ENCODE data around the gene LRTM2. TPM values are rescaled to one million over a fixed set of nuclear protein-coding genes. Genes with fewer than 3 reads are reported as not detected.

Gene LRTM2
- total and polyA plus RNA-seq, 9 of the 15 experiments (the other 6 are each of a cell fraction or from before 2014, with no cell fraction given) = 0.09 TPM; not detected in 8

- intact Hi-C loops (cut with micrococcal nuclease) (no loop called here), in situ Hi-C loops (cut with MboI) (no loop called here)
- Histone ChIP-seq H2AFZ (ENCODE audit: low read depth, low read length) (no peak overlapping the region), H3K36me3 (ENCODE audit: control insufficient read depth, insufficient read depth, low read length) (no peaks in the 10 kb centered on the region), H3K27me3 (ENCODE audit: control insufficient read depth in 2 of 2, insufficient read depth in 2 of 2, low read length in 2 of 2) (peaks cover 5 to 32% of the 10 kb centered on the region in 2 experiments; a peak in 3 of 5 replicates), H3K27ac (ENCODE audit: extremely low read depth, low read depth, low read length) (no peak overlapping the region), H3K9me3 (replicated peaks; ENCODE audit: control insufficient read depth, insufficient read depth, low read depth, low read length) (no peaks in the 10 kb centered on the region), H3K4me1 (replicated peaks in 1 of 2; ENCODE audit: control insufficient read depth in 2 of 2, insufficient read depth in 2 of 2, low read length in 2 of 2) (no peaks in the 10 kb centered on the region), H3K9me1 (ENCODE audit: control insufficient read depth, insufficient read depth, low read length) (no peaks in the 10 kb centered on the region), H3K4me2 (ENCODE audit: insufficient read depth, low read length) (no peak overlapping the region), H3K9ac (ENCODE audit: insufficient read depth in 1 of 2, low read depth in 2 of 2, low read length in 2 of 2) (no peak overlapping the region), H3K79me2 (ENCODE audit: control insufficient read depth, insufficient read depth, low read length) (no peaks in the 10 kb centered on the region), H3K4me3 (no peak overlapping the region), H4K20me1 (replicated peaks; ENCODE audit: control insufficient read depth, insufficient read depth, low read length) (no peaks in the 10 kb centered on the region)
- CTCF ChIA-PET (ENCODE audit: low intra/inter-chr PET ratio) = no interaction called here
- no peak for TF ChIP-seq CREM (IDR thresholded peaks at IDR 0.05; ENCODE audit: low read depth)
- no peak for TF ChIP-seq ELF1 (tag; IDR thresholded peaks at IDR 0.05)
- TF ChIP-seq, protein P1, sequence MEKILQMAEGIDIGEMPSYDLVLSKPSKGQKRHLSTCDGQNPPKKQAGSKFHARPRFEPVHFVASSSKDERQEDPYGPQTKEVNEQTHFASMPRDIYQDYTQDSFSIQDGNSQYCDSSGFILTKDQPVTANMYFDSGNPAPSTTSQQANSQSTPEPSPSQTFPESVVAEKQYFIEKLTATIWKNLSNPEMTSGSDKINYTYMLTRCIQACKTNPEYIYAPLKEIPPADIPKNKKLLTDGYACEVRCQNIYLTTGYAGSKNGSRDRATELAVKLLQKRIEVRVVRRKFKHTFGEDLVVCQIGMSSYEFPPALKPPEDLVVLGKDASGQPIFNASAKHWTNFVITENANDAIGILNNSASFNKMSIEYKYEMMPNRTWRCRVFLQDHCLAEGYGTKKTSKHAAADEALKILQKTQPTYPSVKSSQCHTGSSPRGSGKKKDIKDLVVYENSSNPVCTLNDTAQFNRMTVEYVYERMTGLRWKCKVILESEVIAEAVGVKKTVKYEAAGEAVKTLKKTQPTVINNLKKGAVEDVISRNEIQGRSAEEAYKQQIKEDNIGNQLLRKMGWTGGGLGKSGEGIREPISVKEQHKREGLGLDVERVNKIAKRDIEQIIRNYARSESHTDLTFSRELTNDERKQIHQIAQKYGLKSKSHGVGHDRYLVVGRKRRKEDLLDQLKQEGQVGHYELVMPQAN (IDR thresholded peaks at IDR 0.05; ENCODE audit: borderline replicate concordance) = no peak
- TF ChIP-seq FOXP1 (CRISPR knock-in tag; IDR thresholded peaks at IDR 0.05) = no peak
- TF ChIP-seq ZNF347 (CRISPR knock-in tag; IDR thresholded peaks at IDR 0.05; ENCODE audit: low read depth) = no peak
- TF ChIP-seq MAFG (tag; conservative IDR thresholded peaks at IDR 0.05) = no peak
- FAIRE-seq (no peak), ATAC-seq (no peak), DNase-seq (ENCODE audit: extremely low read depth in 1 of 4, low spot score in 3 of 4) (no peak)
- BruUV-seq (replicated peaks) = no TSS peak
- WGBS (ENCODE audit: insufficient coverage, low coverage, missing lambda C conversion rate) = 66% methylated on average over 17 of the region's 27 CpGs
- POLR2A ChIA-PET = no interaction called here
Measured at GRCh38 chr12:1864456-1864855, 44.1 kb downstream of the LRTM2 start.

Data from K562 (cell line).